Measurements from ENCODE around the gene KIF16B.

KIF16B gene

GRCh38 chr20:16457514-16457913, 115.7 kb downstream of the KIF16B start:
- Histone ChIP-seq H3K79me2 (ENCODE audit: low read length) (no peaks in the 10 kb centered on the region), H3K27me3 (ENCODE audit: low read depth, low read length) (no peaks in the 10 kb centered on the region), H3K4me1 (ENCODE audit: low read length) (no peaks in the 10 kb centered on the region), H3K4me3 (ENCODE audit: low read length) (no peak overlapping the region), H3K27ac (ENCODE audit: low read length) (no peak overlapping the region), H4K20me1 (ENCODE audit: insufficient read depth, low read length) (no peaks in the 10 kb centered on the region), H3K36me3 (replicated peaks; ENCODE audit: low read depth, low read length) (no peaks in the 10 kb centered on the region), H3K9me3 (ENCODE audit: insufficient read depth, low read length) (no peaks in the 10 kb centered on the region), H2AFZ (ENCODE audit: low read depth, low read length) (no peak overlapping the region), H3K9ac (ENCODE audit: low read length) (no peak overlapping the region), H3K4me2 (ENCODE audit: low read length) (no peak overlapping the region)
- no peak for TF ChIP-seq CTCF (IDR thresholded peaks at IDR 0.05; ENCODE audit: low read depth, low read length)
- no peak for TF ChIP-seq EZH2phosphoT487 (IDR thresholded peaks at IDR 0.05; ENCODE audit: low read depth)

GRCh38 chr20:16455324-16455723, 117.9 kb downstream of the KIF16B start:
- Histone ChIP-seq H3K36me3 (replicated peaks; ENCODE audit: low read depth, low read length) (no peaks in the 10 kb centered on the region), H3K27me3 (ENCODE audit: low read depth, low read length) (no peaks in the 10 kb centered on the region), H3K4me3 (ENCODE audit: low read length) (no peak overlapping the region), H3K4me2 (ENCODE audit: low read length) (no peak overlapping the region), H4K20me1 (ENCODE audit: insufficient read depth, low read length) (no peaks in the 10 kb centered on the region), H3K4me1 (ENCODE audit: low read length) (no peaks in the 10 kb centered on the region), H3K9me3 (ENCODE audit: insufficient read depth, low read length) (no peaks in the 10 kb centered on the region), H3K9ac (ENCODE audit: low read length) (no peak overlapping the region), H3K79me2 (ENCODE audit: low read length) (no peaks in the 10 kb centered on the region), H3K27ac (ENCODE audit: low read length) (no peak overlapping the region), H2AFZ (ENCODE audit: low read depth, low read length) (no peak overlapping the region)
- TF ChIP-seq EZH2phosphoT487 (IDR thresholded peaks at IDR 0.05; ENCODE audit: low read depth) (no peak), CTCF (IDR thresholded peaks at IDR 0.05; ENCODE audit: low read depth, low read length) (no peak)

- no peak overlapping the region for H3K27ac ChIP-seq (ENCODE audit: low read length)
- H3K9me3 ChIP-seq (ENCODE audit: insufficient read depth, low read length) = no peaks in the 10 kb centered on the region
- H3K4me2 ChIP-seq (ENCODE audit: low read length) = no peak overlapping the region
- H2AFZ ChIP-seq (ENCODE audit: low read depth, low read length) = no peak overlapping the region
- H3K27me3 ChIP-seq (ENCODE audit: low read depth, low read length) = no peaks in the 10 kb centered on the region
- H3K4me3 ChIP-seq (ENCODE audit: low read length) = no peak overlapping the region
- H3K36me3 ChIP-seq (replicated peaks; ENCODE audit: low read depth, low read length) = no peaks in the 10 kb centered on the region
- H3K9ac ChIP-seq (ENCODE audit: low read length) = no peak overlapping the region
- H3K4me1 ChIP-seq (ENCODE audit: low read length) = no peaks in the 10 kb centered on the region
- H3K79me2 ChIP-seq (ENCODE audit: low read length) = no peaks in the 10 kb centered on the region
- TF ChIP-seq EZH2phosphoT487 (IDR thresholded peaks at IDR 0.05; ENCODE audit: low read depth) = no peak
- TF ChIP-seq CTCF (IDR thresholded peaks at IDR 0.05; ENCODE audit: low read depth, low read length) = no peak
- no peaks in the 10 kb centered on the region for H4K20me1 ChIP-seq (ENCODE audit: insufficient read depth, low read length)
Measured at GRCh38 chr20:16451982-16452381, 121.3 kb downstream of the KIF16B start.

- Histone ChIP-seq H3K27ac (ENCODE audit: low read length) (no peak overlapping the region), H3K36me3 (replicated peaks; ENCODE audit: low read depth, low read length) (no peaks in the 10 kb centered on the region), H3K4me1 (ENCODE audit: low read length) (no peaks in the 10 kb centered on the region), H3K79me2 (ENCODE audit: low read length) (no peaks in the 10 kb centered on the region), H3K4me3 (ENCODE audit: low read length) (no peak overlapping the region), H3K27me3 (ENCODE audit: low read depth, low read length) (no peaks in the 10 kb centered on the region), H3K4me2 (ENCODE audit: low read length) (no peak overlapping the region), H3K9me3 (ENCODE audit: insufficient read depth, low read length) (no peaks in the 10 kb centered on the region), H3K9ac (ENCODE audit: low read length) (no peak overlapping the region), H2AFZ (ENCODE audit: low read depth, low read length) (no peak overlapping the region), H4K20me1 (ENCODE audit: insufficient read depth, low read length) (no peaks in the 10 kb centered on the region)
- no peak for TF ChIP-seq EZH2phosphoT487 (IDR thresholded peaks at IDR 0.05; ENCODE audit: low read depth)
Measured at GRCh38 chr20:16451001-16451400, 122.2 kb downstream of the KIF16B start.

- Histone ChIP-seq H4K20me1 (ENCODE audit: insufficient read depth, low read length) (no peaks in the 10 kb centered on the region), H3K4me1 (ENCODE audit: low read length) (no peaks in the 10 kb centered on the region), H3K9ac (ENCODE audit: low read length) (no peak overlapping the region), H3K27me3 (ENCODE audit: low read depth, low read length) (no peaks in the 10 kb centered on the region), H3K27ac (ENCODE audit: low read length) (no peak overlapping the region), H3K4me2 (ENCODE audit: low read length) (no peak overlapping the region), H3K36me3 (replicated peaks; ENCODE audit: low read depth, low read length) (no peaks in the 10 kb centered on the region), H2AFZ (ENCODE audit: low read depth, low read length) (no peak overlapping the region), H3K79me2 (ENCODE audit: low read length) (no peaks in the 10 kb centered on the region), H3K9me3 (ENCODE audit: insufficient read depth, low read length) (no peaks in the 10 kb centered on the region), H3K4me3 (ENCODE audit: low read length) (no peak overlapping the region)
- TF ChIP-seq CTCF (IDR thresholded peaks at IDR 0.05; ENCODE audit: low read depth, low read length) (no peak), EZH2phosphoT487 (IDR thresholded peaks at IDR 0.05; ENCODE audit: low read depth) (no peak)
Measured at GRCh38 chr20:16446991-16447390, 126.3 kb downstream of the KIF16B start.
